ENCODE data around the gene ZMYM3.

Gene ZMYM3

DNA sequence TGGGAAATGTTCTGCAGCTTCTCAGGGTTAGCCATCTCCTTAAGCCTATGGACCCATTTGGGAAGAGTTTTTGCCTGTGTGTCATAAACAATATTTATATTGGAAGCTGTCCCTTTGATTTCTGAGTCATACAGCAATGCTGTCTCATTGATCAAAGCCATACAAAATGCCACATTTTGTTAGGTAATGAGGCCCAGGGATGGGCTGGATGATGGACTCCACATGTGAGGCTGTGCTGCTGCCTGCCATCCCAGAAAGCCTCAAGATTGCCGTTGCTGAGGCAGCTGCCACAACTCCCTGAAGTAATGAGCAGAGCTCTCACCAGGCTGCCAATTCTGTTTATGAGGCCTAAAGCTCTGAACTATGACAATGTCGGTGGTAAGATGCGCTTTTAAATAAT lies 43.1 kb downstream of the ZMYM3 start:
- DNase-seq = no peak

DNA sequence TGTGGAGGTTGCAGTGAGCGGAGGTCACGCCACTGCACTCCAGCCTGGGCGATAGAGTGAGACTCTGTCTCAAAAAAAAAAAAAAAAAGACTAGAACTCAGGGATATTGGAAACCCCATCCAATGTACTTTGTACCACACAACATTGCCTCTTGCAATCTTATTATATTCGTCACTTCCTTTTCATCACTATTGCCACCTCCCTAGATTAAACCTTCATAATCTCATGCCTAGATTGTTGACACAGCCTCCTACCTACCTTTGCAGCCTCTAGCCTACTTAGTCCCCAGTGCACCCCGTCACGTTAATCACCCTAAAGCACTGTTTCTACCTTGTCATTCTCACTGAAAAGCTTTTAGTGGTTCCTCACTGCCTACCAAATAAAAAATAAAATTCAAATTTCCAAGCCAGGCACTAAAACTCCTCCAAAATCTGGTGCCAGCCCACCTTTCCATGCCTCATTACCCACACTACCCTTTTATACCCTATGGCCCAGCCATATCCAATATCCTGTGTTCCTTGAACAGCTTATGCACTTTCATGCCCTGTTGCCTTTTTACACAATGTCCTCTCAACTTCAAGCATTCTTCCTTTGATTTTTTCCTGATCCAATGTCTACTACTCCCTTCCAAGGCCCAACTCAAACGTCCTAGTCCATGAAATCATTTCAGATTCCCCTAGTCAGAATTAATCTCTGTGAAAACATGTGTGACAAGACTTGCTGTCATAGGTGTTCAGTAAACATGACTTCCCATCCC lies 54.5 kb downstream of the ZMYM3 start:
- DNase-seq = no peak

DNA sequence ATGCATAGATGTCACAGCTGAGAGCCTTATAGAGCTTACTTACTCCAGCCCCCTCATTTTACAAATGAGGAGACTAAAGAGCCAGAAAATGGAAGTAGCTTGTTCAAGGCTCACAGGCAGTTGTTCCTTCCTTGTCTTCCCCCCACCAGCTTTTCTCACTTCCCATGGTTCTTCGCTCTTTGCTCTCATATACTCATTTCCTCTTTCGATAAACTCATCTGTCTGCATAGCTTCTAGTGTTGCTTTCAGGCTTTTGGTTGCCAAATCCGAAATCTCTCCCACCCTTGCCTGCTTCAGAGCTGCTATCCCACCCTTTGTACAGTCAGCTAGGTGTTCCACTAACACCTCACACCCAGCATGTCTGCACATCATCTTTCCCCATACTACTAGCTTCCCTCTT lies 55.9 kb downstream of the ZMYM3 start:
- DNase-seq = no peak

DNA sequence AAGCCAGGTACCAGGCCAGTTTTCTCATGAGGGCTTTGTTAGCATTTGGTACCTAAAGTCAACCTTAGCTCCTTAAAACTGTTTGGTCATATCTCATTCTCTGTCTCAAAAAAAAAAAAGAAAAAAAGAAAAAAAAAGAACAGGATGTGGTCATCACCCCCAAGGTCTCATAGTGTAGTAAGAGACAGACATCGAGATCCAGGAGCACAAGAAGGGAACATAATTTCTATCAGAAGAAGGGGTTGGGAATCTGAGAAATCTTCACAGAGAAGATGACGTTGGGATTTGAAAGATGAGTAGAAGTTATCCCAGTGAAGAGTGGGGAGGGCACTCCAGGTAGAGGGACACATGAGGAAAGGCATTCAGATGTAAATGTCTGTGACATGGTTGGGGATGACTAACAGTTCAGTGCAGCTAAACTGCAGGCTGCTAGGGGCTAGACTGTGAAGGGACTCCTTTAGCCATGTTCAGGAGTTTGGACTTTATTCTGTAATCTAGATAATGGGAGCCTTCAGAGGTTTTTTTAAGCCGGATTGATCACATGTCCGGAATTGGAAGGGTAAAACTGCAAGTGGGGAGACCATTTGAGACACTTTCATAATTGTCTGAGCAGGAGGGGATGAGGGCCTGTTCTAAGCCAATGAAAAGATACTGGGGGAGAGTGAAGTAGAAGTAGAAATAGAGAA lies 57.8 kb downstream of the ZMYM3 start:
- no peak for DNase-seq

DNA sequence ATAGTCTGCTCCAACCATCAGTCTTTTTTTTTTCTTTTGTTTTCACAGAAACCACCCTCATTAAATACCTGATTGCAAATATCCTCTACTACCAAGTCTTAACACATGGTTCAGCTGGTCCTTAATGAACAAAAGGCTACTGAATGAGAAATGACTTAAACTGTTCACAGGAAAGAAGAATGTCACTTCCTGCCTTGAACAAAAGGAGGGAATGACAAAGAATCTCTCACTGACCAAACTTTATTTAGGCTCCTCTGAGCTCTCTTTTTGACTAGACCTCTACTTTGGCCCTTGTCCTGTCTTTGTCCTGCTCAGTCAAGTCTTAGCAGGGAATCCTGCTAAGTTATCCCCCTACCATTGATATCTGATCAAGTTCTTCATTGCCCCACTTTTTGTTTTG lies 62.7 kb downstream of the ZMYM3 start:
- DNase-seq = no peak
